HG03108 (cell line): ENCODE results near the gene PIGN.
A peak's percentile ranks its signal among the peaks of the same experiment; 100 is the strongest.

Source experiments
- ATAC-seq: cut with Tn5 transposase; IDR thresholded peaks from one replicate; pipeline ENCODE4 v1.9.1; 2021; ENCODE audit warnings: moderate library complexity; ENCODE audit not compliant: unreplicated experiment

The PIGN gene

GRCh38 chr18:62186774-62187542, at the start of gene PIGN, which contains the start of gene RELCH:
Gene PIGN (minus strand): TSS chr18:62187056. CDS start chr18:62161353, 25,703 bp downstream.
Gene RELCH (plus strand): TSS chr18:62187255. CDS start chr18:62187506, 251 bp downstream.
- peak; percentile 88 for ATAC-seq

GRCh38 chr18:62236252-62236651, 49.4 kb upstream of the PIGN start:
- no peak for ATAC-seq

GRCh38 chr18:62226047-62226446, 39.2 kb upstream of the PIGN start:
- ATAC-seq: no peak

- no peak for ATAC-seq
These were observed 37.4 kb upstream of the PIGN start for GRCh38 chr18:62224229-62224628.

- no peak for ATAC-seq
These were observed 27.9 kb upstream of the PIGN start for GRCh38 chr18:62214790-62215189.

GRCh38 chr18:62211325-62211828, 24.5 kb upstream of the PIGN start:
- no peak for ATAC-seq

- no peak for ATAC-seq
These were observed 23.3 kb upstream of the PIGN start for GRCh38 chr18:62210138-62210537.

GRCh38 chr18:62209046-62209445, 22.2 kb upstream of the PIGN start:
- ATAC-seq: no peak

- ATAC-seq: no peak
These were observed 19.7 kb upstream of the PIGN start for GRCh38 chr18:62206593-62206992.

- no peak for ATAC-seq
These were observed 19.0 kb upstream of the PIGN start for GRCh38 chr18:62205824-62206223.

GRCh38 chr18:62201870-62202269, 15.0 kb upstream of the PIGN start:
- ATAC-seq: no peak

- ATAC-seq: no peak
These were observed 13.5 kb upstream of the PIGN start for GRCh38 chr18:62200121-62200914.

- ATAC-seq: no peak
These were observed 12.8 kb upstream of the PIGN start for GRCh38 chr18:62199629-62200028.

GRCh38 chr18:62198259-62198658, 11.4 kb upstream of the PIGN start:
- no peak for ATAC-seq

GRCh38 chr18:62196980-62197379, 10.1 kb upstream of the PIGN start:
- no peak for ATAC-seq

GRCh38 chr18:62196079-62196478, 9.2 kb upstream of the PIGN start:
- no peak for ATAC-seq

GRCh38 chr18:62189208-62189607, 2.4 kb upstream of the PIGN start:
- ATAC-seq: no peak

GRCh38 chr18:62187543-62188510, 971 bp upstream of the PIGN start:
- no peak for ATAC-seq

- ATAC-seq: no peak
These were observed 420 bp downstream of the PIGN start for GRCh38 chr18:62186499-62186773.

GRCh38 chr18:62183578-62184195, 3.2 kb downstream of the PIGN start:
- no peak for ATAC-seq

GRCh38 chr18:62182220-62182619, 4.6 kb downstream of the PIGN start:
- no peak for ATAC-seq
